Progenitor cell of endocrine pancreas (in vitro differentiated cells): ENCODE data around the gene LIPI. TPM values are rescaled to one million over a fixed set of nuclear protein-coding genes. Genes with fewer than 3 reads are reported as not detected.

Experiments
- DNase-seq: peaks from one replicate; pipeline ENCODE4 v3.0.0; 2021; ENCODE audit warnings: low spot score; ENCODE audit not compliant: unreplicated experiment
- H3K27ac Mint-ChIP-seq: 2 replicates; pipeline ENCODE4 v1.8.0; 2021; ENCODE audit warnings: mild to moderate bottlenecking, moderate library complexity, mixed read lengths
- H3K27me3 Mint-ChIP-seq: 2 replicates; pipeline ENCODE4 v1.8.0; 2021; ENCODE audit warnings: mixed read lengths
- H3K36me3 Mint-ChIP-seq: 2 replicates; pipeline ENCODE4 v1.8.0; 2022; ENCODE audit warnings: mixed read lengths; ENCODE audit not compliant: insufficient read depth
- H3K4me1 Mint-ChIP-seq: 2 replicates; pipeline ENCODE4 v1.8.0; 2021; ENCODE audit warnings: low read depth, mixed read lengths
- H3K4me3 Mint-ChIP-seq: 2 replicates; pipeline ENCODE4 v1.8.0; 2021; ENCODE audit warnings: low read depth, mild to moderate bottlenecking, moderate library complexity, mixed read lengths
- H3K9me3 Mint-ChIP-seq: 2 replicates; pipeline ENCODE4 v1.8.0; 2021; ENCODE audit warnings: low read depth, mixed read lengths
- CTCF ChIP-seq: fragments of 200-600 bp; sonication (generic); IDR thresholded peaks from one replicate; pipeline ENCODE4 v1.5.0; 2021; ENCODE audit warnings: antibody characterized with exemption, mild to moderate bottlenecking; ENCODE audit not compliant: unreplicated experiment
- total RNA-seq: library from RNA; stranded (reverse); gene quantifications from 2 replicates; pipeline ENCODE4 v1.2.1, GENCODE V29; 2021

The LIPI gene
- total RNA-seq, 1 donor from 2014 or later: not detected

DNA sequence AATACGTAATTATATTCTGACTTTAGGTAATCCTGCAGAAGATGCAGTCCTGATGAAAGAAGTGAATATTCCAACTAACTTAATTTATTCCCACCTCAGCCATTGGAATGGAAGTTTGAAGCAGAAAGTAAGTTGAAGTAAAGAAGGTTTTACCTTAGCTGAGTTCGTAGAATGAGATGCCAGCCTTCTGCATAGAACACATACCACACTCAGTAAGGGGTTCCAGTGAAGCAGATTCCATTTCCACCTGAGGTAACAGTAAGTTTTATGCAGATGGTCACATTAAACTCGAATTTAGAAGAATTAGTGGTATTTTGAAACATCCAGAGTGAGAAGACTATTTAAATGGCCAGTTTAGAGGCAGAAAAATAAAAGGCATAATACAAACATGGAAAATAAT, 25.4 kb upstream of the LIPI start:
- Mint-ChIP-seq H3K4me3 (no peak overlapping the region), H3K36me3 (no peaks in the 10 kb centered on the region), H3K27me3 (no peaks in the 10 kb centered on the region), H3K27ac (no peak overlapping the region), H3K9me3 (peaks cover 3% of the 10 kb centered on the region), H3K4me1 (no peaks in the 10 kb centered on the region)
- no peak for DNase-seq
- no peak for TF ChIP-seq CTCF

- no peak overlapping the region for H3K4me3 Mint-ChIP-seq
- H3K27me3 Mint-ChIP-seq: no peaks in the 10 kb centered on the region
- peaks cover 9% of the 10 kb centered on the region for H3K9me3 Mint-ChIP-seq
- H3K27ac Mint-ChIP-seq: no peak overlapping the region
- no peaks in the 10 kb centered on the region for H3K4me1 Mint-ChIP-seq
- no peak for DNase-seq
- no peak for TF ChIP-seq CTCF
- H3K36me3 Mint-ChIP-seq: no peaks in the 10 kb centered on the region
These were observed 24.3 kb upstream of the LIPI start for GRCh38 chr21:14235101-14235500.

- no peak for TF ChIP-seq CTCF
- no peak overlapping the region for H3K27ac Mint-ChIP-seq
- no peaks in the 10 kb centered on the region for H3K4me1 Mint-ChIP-seq
- H3K36me3 Mint-ChIP-seq: peaks cover 13% of the 10 kb centered on the region
- no peak overlapping the region for H3K4me3 Mint-ChIP-seq
- no peaks in the 10 kb centered on the region for H3K27me3 Mint-ChIP-seq
- H3K9me3 Mint-ChIP-seq: peaks cover 19% of the 10 kb centered on the region
- no peak for DNase-seq
These were observed 18.6 kb upstream of the LIPI start for GRCh38 chr21:14229399-14229798.

- Mint-ChIP-seq H3K27me3 (no peaks in the 10 kb centered on the region), H3K36me3 (peaks cover 8% of the 10 kb centered on the region), H3K4me1 (no peaks in the 10 kb centered on the region), H3K9me3 (peaks cover under 1% of the 10 kb centered on the region), H3K4me3 (no peak overlapping the region), H3K27ac (no peak overlapping the region)
- no peak for TF ChIP-seq CTCF
- no peak for DNase-seq
These were observed 12.6 kb upstream of the LIPI start for GRCh38 chr21:14223365-14223764.

DNA sequence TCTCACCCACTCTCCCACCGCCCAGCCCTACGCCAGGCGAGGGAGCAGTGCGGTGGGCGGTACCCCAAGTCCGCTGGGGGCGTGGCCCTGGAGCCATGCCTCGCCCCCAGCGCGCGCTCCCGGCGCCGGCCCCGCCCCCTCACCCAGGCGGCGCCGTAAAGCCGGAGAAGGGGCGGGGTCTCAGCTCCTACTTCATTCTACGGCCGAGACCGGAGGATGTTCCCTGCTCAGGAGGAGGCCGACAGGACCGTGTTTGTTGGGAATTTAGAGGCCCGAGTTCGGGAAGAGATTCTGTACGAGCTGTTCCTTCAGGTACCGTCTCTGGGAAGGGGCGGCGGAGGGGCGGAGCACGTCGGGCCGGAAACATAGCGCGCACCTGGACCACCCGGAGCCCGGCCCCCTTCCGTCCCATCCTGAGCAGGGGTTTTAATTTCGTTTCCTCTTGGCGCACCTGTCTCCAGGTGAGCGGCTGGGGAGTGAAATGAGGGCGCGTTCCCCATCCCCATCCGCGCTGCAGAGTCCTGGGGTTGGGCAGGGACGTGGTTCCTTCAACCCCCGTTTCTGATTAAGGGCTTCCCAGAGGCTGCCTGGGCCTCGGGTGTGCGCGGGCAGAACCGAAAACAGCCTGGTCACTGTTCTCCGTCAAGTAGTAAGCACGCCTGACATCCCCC, 5.4 kb upstream of the LIPI start, which contains the start of gene RBM11:
RBM11 (plus strand) TSS at position 187 of the 671 bp plus-strand sequence; CDS start at position 217, 30 bp downstream.
- TF ChIP-seq CTCF: no peak
- Mint-ChIP-seq H3K9me3 (no peaks in the 10 kb centered on the region), H3K4me1 (peaks cover 3% of the 10 kb centered on the region), H3K36me3 (no peaks in the 10 kb centered on the region), H3K27me3 (peaks cover 13% of the 10 kb centered on the region), H3K27ac (peak within 1 kb of the TSS; percentile 74), H3K4me3 (peak within 1 kb of the TSS; percentile 89)
- peak; percentile 72 for DNase-seq
